ENCODE measurements around the gene TIMM29.

GRCh38 chr19:10916602-10917001 lies 12.0 kb upstream of the TIMM29 start:
- TF ChIP-seq POLR2A (IDR thresholded peaks at IDR 0.05): no peak
- TF ChIP-seq, protein P1, sequence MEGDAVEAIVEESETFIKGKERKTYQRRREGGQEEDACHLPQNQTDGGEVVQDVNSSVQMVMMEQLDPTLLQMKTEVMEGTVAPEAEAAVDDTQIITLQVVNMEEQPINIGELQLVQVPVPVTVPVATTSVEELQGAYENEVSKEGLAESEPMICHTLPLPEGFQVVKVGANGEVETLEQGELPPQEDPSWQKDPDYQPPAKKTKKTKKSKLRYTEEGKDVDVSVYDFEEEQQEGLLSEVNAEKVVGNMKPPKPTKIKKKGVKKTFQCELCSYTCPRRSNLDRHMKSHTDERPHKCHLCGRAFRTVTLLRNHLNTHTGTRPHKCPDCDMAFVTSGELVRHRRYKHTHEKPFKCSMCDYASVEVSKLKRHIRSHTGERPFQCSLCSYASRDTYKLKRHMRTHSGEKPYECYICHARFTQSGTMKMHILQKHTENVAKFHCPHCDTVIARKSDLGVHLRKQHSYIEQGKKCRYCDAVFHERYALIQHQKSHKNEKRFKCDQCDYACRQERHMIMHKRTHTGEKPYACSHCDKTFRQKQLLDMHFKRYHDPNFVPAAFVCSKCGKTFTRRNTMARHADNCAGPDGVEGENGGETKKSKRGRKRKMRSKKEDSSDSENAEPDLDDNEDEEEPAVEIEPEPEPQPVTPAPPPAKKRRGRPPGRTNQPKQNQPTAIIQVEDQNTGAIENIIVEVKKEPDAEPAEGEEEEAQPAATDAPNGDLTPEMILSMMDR (IDR thresholded peaks at IDR 0.05): no peak
